Activated CD4-positive, alpha-beta T cell treated with anti-CD3 and anti-CD28 coated beads for 1 hour (primary cell): Measurements from ENCODE around the gene MAX.
"Not testable (repeated sequence)": the region's sequence is repeated elsewhere in the genome, so short reads cannot be mapped to it uniquely, and the experiment has no call there.

Experiments used
- DNase-seq: peaks from one replicate; pipeline ENCODE4 v3.0.0-alpha.2; 2020

Gene MAX

GRCh38 chr14:65103150-65103760 lies 938 bp upstream of the MAX start:
- no peak for DNase-seq

GRCh38 chr14:65101631-65102440 lies 481 bp downstream of the MAX start:
- DNase-seq, result peak; percentile 23

GRCh38 chr14:65100922-65101541 lies 1.3 kb downstream of the MAX start:
- no peak for DNase-seq

GRCh38 chr14:65098586-65098985 lies 3.7 kb downstream of the MAX start:
- no peak for DNase-seq

GRCh38 chr14:65096323-65097089 lies 5.8 kb downstream of the MAX start:
- DNase-seq, result no peak

- DNase-seq, result no peak
Observed at GRCh38 chr14:65095633-65096205, 6.6 kb downstream of the MAX start.

- no peak for DNase-seq
Observed at GRCh38 chr14:65092349-65092748, 10.0 kb downstream of the MAX start.

GRCh38 chr14:65087835-65088234 lies 14.5 kb downstream of the MAX start:
- DNase-seq, result not testable (repeated sequence)

GRCh38 chr14:65086686-65087085 lies 15.6 kb downstream of the MAX start:
- not testable (repeated sequence) for DNase-seq

GRCh38 chr14:65084554-65085505 lies 17.5 kb downstream of the MAX start:
- no peak for DNase-seq

- DNase-seq, result no peak
Observed at GRCh38 chr14:65082930-65083329, 19.4 kb downstream of the MAX start.

- no peak for DNase-seq
Observed at GRCh38 chr14:65080960-65081747, 21.2 kb downstream of the MAX start.

GRCh38 chr14:65079768-65080167 lies 22.5 kb downstream of the MAX start:
- no peak for DNase-seq

- DNase-seq, result no peak
Observed at GRCh38 chr14:65079201-65079600, 23.1 kb downstream of the MAX start.

GRCh38 chr14:65077318-65077717 lies 25.0 kb downstream of the MAX start:
- no peak for DNase-seq

GRCh38 chr14:65075628-65076325 lies 26.5 kb downstream of the MAX start:
- DNase-seq, result no peak

GRCh38 chr14:65074449-65075150 lies 27.7 kb downstream of the MAX start:
- DNase-seq, result no peak

GRCh38 chr14:65073605-65074201 lies 28.6 kb downstream of the MAX start:
- no peak for DNase-seq

- DNase-seq, result no peak
Observed at GRCh38 chr14:65072937-65073336, 29.4 kb downstream of the MAX start.
